Activated naive CD8-positive, alpha-beta T cell (primary cell): ENCODE results near the gene NIP7.
"Not testable (repeated sequence)": the region's sequence is repeated elsewhere in the genome, so short reads cannot be mapped to it uniquely, and the experiment has no call there.

ENCODE experiments used
- H3K27ac Mint-ChIP-seq: one replicate; pipeline ENCODE4 v1.8.0; 2021; ENCODE audit warnings: mixed read lengths
- H3K27me3 Mint-ChIP-seq: one replicate; pipeline ENCODE4 v1.8.0; 2021; ENCODE audit warnings: mixed read lengths
- H3K36me3 Mint-ChIP-seq: one replicate; pipeline ENCODE4 v1.8.0; 2021; ENCODE audit warnings: mixed read lengths
- H3K4me1 Mint-ChIP-seq: one replicate; pipeline ENCODE4 v1.8.0; 2021; ENCODE audit warnings: low read depth, mixed read lengths
- H3K4me3 Mint-ChIP-seq: one replicate; pipeline ENCODE4 v1.8.0; 2021; ENCODE audit warnings: mild to moderate bottlenecking, mixed read lengths
- H3K9me3 Mint-ChIP-seq: one replicate; pipeline ENCODE4 v1.8.0; 2021; ENCODE audit warnings: low read depth, mixed read lengths

NIP7 gene

GRCh38 chr16:69348222-69348621, 8.7 kb downstream of the NIP7 start:
- Mint-ChIP-seq H3K9me3 (no peaks in the 10 kb centered on the region), H3K27ac (no peak overlapping the region), H3K27me3 (no peaks in the 10 kb centered on the region), H3K4me3 (no peak overlapping the region), H3K36me3 (peaks cover 2% of the 10 kb centered on the region), H3K4me1 (peaks cover 8% of the 10 kb centered on the region)

GRCh38 chr16:69349536-69349935, 10.0 kb downstream of the NIP7 start:
- H3K9me3 Mint-ChIP-seq = no peaks in the 10 kb centered on the region
- H3K36me3 Mint-ChIP-seq = no peaks in the 10 kb centered on the region
- H3K4me1 Mint-ChIP-seq = peaks cover 4% of the 10 kb centered on the region
- no peak overlapping the region for H3K4me3 Mint-ChIP-seq
- no peak overlapping the region for H3K27ac Mint-ChIP-seq
- no peaks in the 10 kb centered on the region for H3K27me3 Mint-ChIP-seq

GRCh38 chr16:69350536-69351133, 11.1 kb downstream of the NIP7 start:
- H3K27me3 Mint-ChIP-seq = no peaks in the 10 kb centered on the region
- H3K36me3 Mint-ChIP-seq = no peaks in the 10 kb centered on the region
- no peaks in the 10 kb centered on the region for H3K9me3 Mint-ChIP-seq
- peaks cover 4% of the 10 kb centered on the region for H3K4me1 Mint-ChIP-seq
- H3K4me3 Mint-ChIP-seq = no peak overlapping the region
- H3K27ac Mint-ChIP-seq = no peak overlapping the region

DNA sequence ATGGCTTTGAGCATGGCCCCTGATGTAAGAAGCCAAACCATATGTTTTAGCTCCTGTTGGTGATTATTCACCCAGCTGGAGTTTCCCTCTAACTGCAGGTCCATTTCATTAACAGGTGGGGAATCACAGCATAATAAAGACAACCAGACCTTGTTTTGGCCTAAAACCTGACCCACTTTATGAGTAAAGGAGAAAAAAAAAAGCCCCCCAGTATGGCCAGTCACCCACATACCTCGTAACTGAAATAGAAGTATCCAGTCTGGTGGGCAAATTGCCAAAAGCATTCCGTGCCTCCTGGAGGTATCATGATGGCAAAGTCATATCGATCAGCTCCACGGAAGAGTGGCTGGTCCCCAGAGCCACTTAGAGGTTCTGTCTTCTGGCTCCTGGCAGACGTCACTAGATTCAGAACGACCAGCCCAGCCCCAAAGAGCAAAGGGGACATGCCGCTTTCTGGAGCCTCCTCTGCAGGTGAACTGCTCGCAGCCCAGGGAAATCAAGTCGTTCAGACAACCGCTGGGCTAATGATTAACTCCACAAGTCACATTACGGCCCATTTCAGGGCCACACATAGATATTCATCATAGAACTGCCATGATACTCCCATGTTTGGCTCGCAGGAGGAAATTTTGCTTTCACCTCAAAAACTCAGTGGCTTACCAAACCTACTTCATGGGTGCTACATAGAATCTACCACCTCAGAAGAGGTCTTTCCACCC, 11.9 kb downstream of the NIP7 start, which contains the start of gene TMED6:
TSS of gene TMED6 (minus strand) at position 478 of the 719 bp plus-strand sequence. CDS start at position 445, 33 bp downstream.
- H3K36me3 Mint-ChIP-seq = no peaks in the 10 kb centered on the region
- no peak within 1 kb of the TSS for H3K4me3 Mint-ChIP-seq
- H3K27me3 Mint-ChIP-seq = no peaks in the 10 kb centered on the region
- H3K9me3 Mint-ChIP-seq = no peaks in the 10 kb centered on the region
- no peaks in the 10 kb centered on the region for H3K4me1 Mint-ChIP-seq
- no peak within 1 kb of the TSS for H3K27ac Mint-ChIP-seq

DNA sequence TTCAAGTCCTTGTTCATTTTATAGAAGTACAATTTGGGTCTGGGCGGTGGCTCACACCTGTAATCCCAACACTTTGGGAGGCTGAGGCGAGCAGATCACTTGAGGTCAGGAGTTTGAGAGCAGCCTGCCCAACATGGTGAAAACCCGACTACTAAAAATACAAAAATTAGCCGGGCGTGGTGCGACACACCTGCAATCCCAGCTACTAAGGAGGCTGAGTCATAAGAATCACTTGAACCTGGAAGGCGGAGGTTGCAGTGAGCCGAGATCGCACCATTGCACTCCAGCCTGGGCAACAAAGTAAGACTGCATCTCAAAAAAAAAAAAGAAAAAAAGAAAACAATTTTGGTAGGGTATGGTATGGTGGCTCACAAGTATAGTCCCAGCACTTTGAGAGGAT, 20.5 kb downstream of the NIP7 start:
- not testable (repeated sequence) for H3K4me3 Mint-ChIP-seq, H3K4me1 Mint-ChIP-seq, H3K27me3 Mint-ChIP-seq, H3K36me3 Mint-ChIP-seq, H3K27ac Mint-ChIP-seq, H3K9me3 Mint-ChIP-seq

GRCh38 chr16:69363281-69363717, 23.7 kb downstream of the NIP7 start:
- peaks cover 6% of the 10 kb centered on the region for H3K36me3 Mint-ChIP-seq

DNA sequence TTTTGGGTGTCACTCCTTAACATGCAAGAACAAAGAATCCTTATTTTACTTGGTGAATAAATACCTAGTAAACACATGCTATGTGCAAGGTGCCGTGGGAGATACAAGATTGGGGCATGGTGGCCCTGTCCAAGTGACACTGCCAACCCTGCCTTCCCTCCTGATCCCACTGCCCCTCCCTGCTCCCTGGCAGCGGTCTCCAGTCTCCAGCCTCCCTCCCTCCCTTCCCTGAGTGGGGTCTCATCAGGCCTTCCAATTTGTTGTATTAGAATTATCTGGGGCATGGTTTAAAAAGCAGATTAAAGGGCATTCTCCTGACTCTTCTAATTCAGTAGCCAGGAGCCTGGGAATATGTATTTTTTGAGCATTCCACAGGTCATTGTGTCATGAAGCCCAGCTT, 24.5 kb downstream of the NIP7 start:
- H3K27ac Mint-ChIP-seq = no peak overlapping the region
- H3K4me1 Mint-ChIP-seq = peaks cover 10% of the 10 kb centered on the region

More at GRCh38 chr16:69363281-69363717, 23.7 kb downstream of the NIP7 start:
- Mint-ChIP-seq H3K9me3 (no peaks in the 10 kb centered on the region), H3K27me3 (no peaks in the 10 kb centered on the region), H3K27ac (no peak overlapping the region), H3K4me3 (no peak overlapping the region), H3K4me1 (peaks cover 10% of the 10 kb centered on the region)

DNA sequence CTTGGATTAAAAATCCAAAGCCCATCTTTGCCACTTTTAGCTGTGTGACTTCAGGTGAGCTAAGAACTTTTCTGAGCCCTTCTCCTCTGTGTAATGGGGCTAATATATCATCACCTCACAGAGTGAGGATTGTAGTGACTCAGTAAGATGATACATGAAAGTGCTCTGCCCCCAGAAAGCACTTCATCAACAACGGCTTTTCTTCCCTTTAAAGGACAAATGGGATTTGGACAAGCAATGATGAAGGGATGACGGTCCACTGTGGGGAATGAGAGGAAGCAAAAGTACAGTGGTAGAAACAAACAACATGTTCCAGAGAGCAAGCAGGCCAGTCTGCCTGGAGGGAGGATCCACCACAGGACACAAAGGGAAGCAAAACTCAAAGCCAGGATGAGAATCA, 26.3 kb downstream of the NIP7 start:
- peak overlapping the region; percentile 4 for H3K27ac Mint-ChIP-seq

More for the DNA sequence above, 24.5 kb downstream of the NIP7 start:
- Mint-ChIP-seq H3K4me3 (no peak overlapping the region), H3K27me3 (no peaks in the 10 kb centered on the region), H3K36me3 (peaks cover 6% of the 10 kb centered on the region), H3K9me3 (no peaks in the 10 kb centered on the region)

DNA sequence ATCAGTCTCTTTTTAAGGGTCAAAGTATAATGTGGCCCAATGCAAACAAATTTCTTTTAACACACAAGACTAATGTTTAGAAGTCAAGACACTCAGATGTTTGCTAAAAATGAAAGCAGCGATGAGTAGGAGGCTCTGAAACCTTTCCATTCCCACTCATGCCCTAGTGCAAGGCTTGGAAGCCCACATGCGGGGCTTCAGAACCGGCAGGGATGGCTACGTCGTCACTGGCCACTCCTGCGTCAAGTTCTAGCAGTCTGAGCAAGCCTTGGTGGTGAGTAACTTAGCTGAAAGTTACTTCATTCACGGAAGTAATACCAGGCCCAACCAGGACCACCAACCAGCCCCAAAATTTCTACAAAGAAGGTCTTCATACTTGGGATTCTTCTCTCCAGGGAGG, 26.9 kb downstream of the NIP7 start:
- no peaks in the 10 kb centered on the region for H3K27me3 Mint-ChIP-seq
- peaks cover 14% of the 10 kb centered on the region for H3K36me3 Mint-ChIP-seq
- no peak overlapping the region for H3K27ac Mint-ChIP-seq
- peaks cover 13% of the 10 kb centered on the region for H3K4me1 Mint-ChIP-seq
- H3K4me3 Mint-ChIP-seq = no peak overlapping the region
- H3K9me3 Mint-ChIP-seq = no peaks in the 10 kb centered on the region

More for the DNA sequence above, 26.3 kb downstream of the NIP7 start:
- Mint-ChIP-seq H3K4me1 (peaks cover 13% of the 10 kb centered on the region), H3K27me3 (no peaks in the 10 kb centered on the region), H3K9me3 (no peaks in the 10 kb centered on the region), H3K36me3 (peaks cover 15% of the 10 kb centered on the region), H3K4me3 (no peak overlapping the region)

DNA sequence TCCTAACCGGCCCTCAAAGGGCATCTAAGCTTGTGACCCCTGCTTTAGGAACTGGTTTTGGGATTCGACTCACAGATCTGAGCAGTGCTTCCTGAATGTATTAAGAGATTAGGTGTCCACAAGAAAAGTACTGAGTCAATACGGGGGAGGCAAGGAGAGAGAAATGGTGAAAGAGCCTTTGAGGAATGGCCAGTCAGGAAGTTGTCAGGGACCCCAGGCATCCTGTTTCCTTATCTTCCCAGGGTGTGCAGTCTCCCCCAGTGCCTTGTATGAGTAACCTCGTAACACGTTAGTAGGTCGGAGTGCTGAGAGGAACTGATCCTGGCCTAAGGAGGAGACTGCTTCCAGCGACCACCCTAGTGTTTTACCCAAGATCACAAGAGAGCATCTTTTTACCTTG, 28.4 kb downstream of the NIP7 start:
- Mint-ChIP-seq H3K9me3 (no peaks in the 10 kb centered on the region), H3K4me3 (no peak overlapping the region), H3K4me1 (peaks cover 10% of the 10 kb centered on the region), H3K36me3 (peaks cover 12% of the 10 kb centered on the region), H3K27me3 (no peaks in the 10 kb centered on the region), H3K27ac (no peak overlapping the region)

GRCh38 chr16:69368866-69369265, 29.3 kb downstream of the NIP7 start:
- no peak overlapping the region for H3K4me3 Mint-ChIP-seq
- peaks cover 13% of the 10 kb centered on the region for H3K4me1 Mint-ChIP-seq
- no peaks in the 10 kb centered on the region for H3K27me3 Mint-ChIP-seq
- peaks cover 12% of the 10 kb centered on the region for H3K36me3 Mint-ChIP-seq
- no peak overlapping the region for H3K27ac Mint-ChIP-seq
- no peaks in the 10 kb centered on the region for H3K9me3 Mint-ChIP-seq

- Mint-ChIP-seq H3K36me3 (peaks cover 9% of the 10 kb centered on the region), H3K4me1 (peaks cover 11% of the 10 kb centered on the region), H3K4me3 (no peak overlapping the region), H3K27me3 (no peaks in the 10 kb centered on the region), H3K9me3 (no peaks in the 10 kb centered on the region), H3K27ac (no peak overlapping the region)
Measured at GRCh38 chr16:69371564-69371963, 32.0 kb downstream of the NIP7 start.

DNA sequence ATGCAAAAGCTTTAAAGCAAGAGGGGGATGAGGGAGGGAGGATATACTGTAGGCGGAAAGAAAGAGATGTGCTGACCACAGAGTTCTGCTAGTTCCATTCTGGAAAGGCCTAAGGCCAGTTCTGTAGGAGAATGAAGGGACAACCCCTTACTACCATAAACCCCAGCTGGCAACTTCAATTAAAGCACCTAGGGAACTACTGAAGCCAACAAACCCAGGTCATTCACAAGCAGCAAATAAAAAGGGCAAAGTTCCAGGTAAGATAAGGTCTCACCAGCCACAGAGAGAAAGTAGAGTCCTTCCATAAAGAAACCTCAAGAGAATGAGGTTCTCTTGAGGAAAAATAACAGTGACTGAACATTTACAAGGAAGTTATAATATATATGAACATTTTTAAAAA, 33.4 kb downstream of the NIP7 start:
- no peak overlapping the region for H3K27ac Mint-ChIP-seq
- no peak overlapping the region for H3K4me3 Mint-ChIP-seq
- peaks cover 14% of the 10 kb centered on the region for H3K4me1 Mint-ChIP-seq
- peaks cover 9% of the 10 kb centered on the region for H3K36me3 Mint-ChIP-seq
- H3K27me3 Mint-ChIP-seq = no peaks in the 10 kb centered on the region
- no peaks in the 10 kb centered on the region for H3K9me3 Mint-ChIP-seq

GRCh38 chr16:69376393-69377059, 37.0 kb downstream of the NIP7 start:
- Mint-ChIP-seq H3K4me1 (peaks cover 30% of the 10 kb centered on the region), H3K36me3 (no peaks in the 10 kb centered on the region), H3K4me3 (no peak overlapping the region), H3K27ac (peak overlapping the region; percentile 28), H3K9me3 (no peaks in the 10 kb centered on the region), H3K27me3 (no peaks in the 10 kb centered on the region)

DNA sequence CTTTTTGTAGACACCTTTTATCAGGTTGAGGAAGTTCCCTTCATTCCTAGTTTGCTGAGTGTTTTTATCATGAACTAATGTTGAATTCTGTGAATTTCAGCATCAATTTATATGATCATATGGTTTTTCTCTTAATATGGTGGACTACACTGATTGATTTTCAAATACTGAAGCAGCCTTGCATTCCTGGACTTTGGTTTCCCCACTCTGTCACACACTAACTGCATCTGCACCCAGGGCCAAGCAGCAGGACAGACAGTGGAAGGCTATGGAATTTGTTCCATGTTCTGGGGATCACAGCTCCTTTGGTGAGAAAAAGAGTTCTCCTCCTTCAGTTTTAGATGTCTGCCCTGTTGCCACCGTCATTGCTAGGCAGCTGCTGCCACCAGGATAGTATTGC, 38.5 kb downstream of the NIP7 start:
- Mint-ChIP-seq H3K27me3 (no peaks in the 10 kb centered on the region), H3K27ac (peak overlapping the region; percentile 72), H3K36me3 (peaks cover 6% of the 10 kb centered on the region), H3K9me3 (no peaks in the 10 kb centered on the region), H3K4me1 (peaks cover 40% of the 10 kb centered on the region), H3K4me3 (no peak overlapping the region)
